Tibial artery (tissue), 4 donors: ENCODE results near the gene CDK6.
A peak's percentile ranks its signal among the peaks of the same experiment; 100 is the strongest.

Experiments used
- DNase-seq, 2 donors: peaks; one replicate each; pipeline ENCODE4 v3.0.0-alpha.2; 2019
- H3K27ac ChIP-seq, 2 donors: fragments of 200-600 bp; sonication (generic) in 1 of 2; 1 replicate in 1 of 2; 2 replicates in 1 of 2; pipeline ENCODE4 v1.5.1; 2018 to 2019; ENCODE audit warnings: mild to moderate bottlenecking in 1 of 2
- H3K27me3 ChIP-seq, 2 donors: fragments of 200-600 bp; sonication (generic) in 1 of 2; one replicate each; pipeline versions ENCODE4 v1.5.1 to v1.6.0; 2016 to 2019
- H3K36me3 ChIP-seq, 3 donors: fragments of 200-600 bp; sonication (generic) in 2 of 3; one replicate each; pipeline ENCODE4 v1.5.1; 2016 to 2019; ENCODE audit warnings: mild to moderate bottlenecking in 2 of 3
- H3K4me1 ChIP-seq, 4 donors: fragments of 200-600 bp; sonication (generic) in 2 of 4; 1 replicate in 3 of 4; 2 replicates in 1 of 4; pipeline ENCODE4 v1.5.1; 2016 to 2019
- H3K4me3 ChIP-seq, 2 donors: fragments of 200-600 bp; sonication (generic) in 1 of 2; 1 replicate in 1 of 2; 2 replicates in 1 of 2; pipeline ENCODE4 v1.5.1; 2018 to 2019; ENCODE audit warnings: mild to moderate bottlenecking in 2 of 2
- H3K9me3 ChIP-seq, 3 donors: fragments of 200-600 bp; sonication (generic) in 1 of 3; one replicate each; pipeline ENCODE4 v1.5.1; 2016 to 2019
- intact Hi-C: fragments of 100-400 bp; cut with DNase I; formaldehyde crosslinking; loops from one replicate; pipeline ENCODE4 v1.15.0; 2023; ENCODE audit warnings: low total_unique reads
- TF ChIP-seq, protein P1 (sequence below), 2 experiments: fragments of 200-600 bp in 1 of 2; fragments of 450-650 bp in 1 of 2; IDR thresholded peaks; one replicate each; pipeline ENCODE4 v1.5.1; 2017 to 2019; ENCODE audit warnings: antibody characterized with exemption in 2 of 2, mild to moderate bottlenecking in 1 of 2, moderate library complexity in 1 of 2

Gene CDK6

DNA sequence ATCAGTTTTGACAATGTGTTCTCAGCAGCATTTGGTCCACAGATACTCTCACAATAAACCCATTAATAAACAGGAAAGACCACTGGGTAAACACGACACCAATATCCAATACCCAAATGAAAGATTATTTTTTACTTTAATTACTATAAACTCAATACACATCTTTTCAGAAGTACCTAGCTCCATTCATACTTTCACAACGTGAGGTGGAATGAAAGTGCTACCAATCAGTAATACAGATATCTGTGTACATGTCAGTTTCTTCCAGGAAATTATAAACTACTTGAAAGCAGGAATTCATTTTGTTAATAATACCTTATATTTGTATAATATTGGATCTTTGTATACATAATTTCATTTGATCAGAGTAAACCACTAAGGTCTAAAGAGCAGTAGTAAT, 11.9 kb downstream of the CDK6 start:
- peaks cover 0 to 55% (median 11%) of the 10 kb centered on the region in 4 donors for H3K4me1 ChIP-seq

DNA sequence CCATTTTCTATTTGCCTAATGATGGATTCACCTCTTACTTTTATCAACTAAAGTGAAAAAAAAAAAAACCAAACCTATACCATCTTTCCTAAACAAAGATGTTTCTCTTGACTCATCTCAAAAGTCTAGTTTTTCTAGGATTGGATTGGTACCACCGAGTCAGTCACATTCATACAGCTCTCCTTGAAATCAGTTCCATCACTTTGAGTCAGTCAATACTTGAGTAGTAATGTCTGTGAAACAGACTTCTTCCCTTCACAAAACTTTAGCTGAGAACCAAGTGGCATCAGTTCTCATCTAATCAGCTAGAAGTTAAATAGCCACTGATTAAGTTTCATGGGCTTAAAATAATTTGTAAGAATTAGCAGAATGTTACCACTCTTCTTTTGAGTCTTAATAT, 13.3 kb downstream of the CDK6 start:
- intact Hi-C loops, result no loop called here
- H3K27me3 ChIP-seq, result no peaks in the 10 kb centered on the region
- DNase-seq, result no peak
- no peaks in the 10 kb centered on the region for H3K36me3 ChIP-seq
- no peaks in the 10 kb centered on the region for H3K9me3 ChIP-seq
- no peak overlapping the region for H3K4me3 ChIP-seq
- H3K27ac ChIP-seq, result no peak overlapping the region
- peaks cover 0 to 44% (median 8%) of the 10 kb centered on the region in 4 donors for H3K4me1 ChIP-seq
- TF ChIP-seq, protein P1, sequence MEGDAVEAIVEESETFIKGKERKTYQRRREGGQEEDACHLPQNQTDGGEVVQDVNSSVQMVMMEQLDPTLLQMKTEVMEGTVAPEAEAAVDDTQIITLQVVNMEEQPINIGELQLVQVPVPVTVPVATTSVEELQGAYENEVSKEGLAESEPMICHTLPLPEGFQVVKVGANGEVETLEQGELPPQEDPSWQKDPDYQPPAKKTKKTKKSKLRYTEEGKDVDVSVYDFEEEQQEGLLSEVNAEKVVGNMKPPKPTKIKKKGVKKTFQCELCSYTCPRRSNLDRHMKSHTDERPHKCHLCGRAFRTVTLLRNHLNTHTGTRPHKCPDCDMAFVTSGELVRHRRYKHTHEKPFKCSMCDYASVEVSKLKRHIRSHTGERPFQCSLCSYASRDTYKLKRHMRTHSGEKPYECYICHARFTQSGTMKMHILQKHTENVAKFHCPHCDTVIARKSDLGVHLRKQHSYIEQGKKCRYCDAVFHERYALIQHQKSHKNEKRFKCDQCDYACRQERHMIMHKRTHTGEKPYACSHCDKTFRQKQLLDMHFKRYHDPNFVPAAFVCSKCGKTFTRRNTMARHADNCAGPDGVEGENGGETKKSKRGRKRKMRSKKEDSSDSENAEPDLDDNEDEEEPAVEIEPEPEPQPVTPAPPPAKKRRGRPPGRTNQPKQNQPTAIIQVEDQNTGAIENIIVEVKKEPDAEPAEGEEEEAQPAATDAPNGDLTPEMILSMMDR (IDR thresholded peaks at IDR 0.05), result no peak

More for the DNA sequence above, 11.9 kb downstream of the CDK6 start:
- Histone ChIP-seq H3K27me3 (no peaks in the 10 kb centered on the region), H3K36me3 (no peaks in the 10 kb centered on the region), H3K9me3 (no peaks in the 10 kb centered on the region), H3K27ac (peak overlapping the region; percentile 18 to 29), H3K4me3 (no peak overlapping the region)
- TF ChIP-seq, protein P1 (IDR thresholded peaks at IDR 0.05), result no peak
- no peak for DNase-seq
- intact Hi-C loops, result no loop called here

DNA sequence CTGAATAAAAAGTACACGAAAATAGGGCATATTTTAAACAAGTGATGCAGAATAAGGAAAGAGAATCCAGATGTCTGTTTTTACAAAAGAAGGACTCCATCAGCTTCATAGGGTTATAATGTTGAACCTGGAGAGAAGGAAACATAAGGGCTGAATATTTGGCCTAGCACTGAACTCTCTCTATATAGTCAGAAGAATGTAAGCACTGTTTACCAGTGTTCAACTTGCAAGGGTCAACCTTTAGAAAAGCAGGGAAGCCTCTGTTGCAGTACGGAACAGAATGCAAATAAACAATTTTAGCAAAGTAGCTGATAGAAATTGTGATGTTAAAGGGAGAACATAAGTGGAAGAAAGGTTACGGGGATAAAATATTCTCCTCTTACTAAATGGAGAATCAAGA, 16.2 kb downstream of the CDK6 start:
- H3K27ac ChIP-seq, result no peak overlapping the region
- TF ChIP-seq, protein P1 (IDR thresholded peaks at IDR 0.05), result no peak
- H3K9me3 ChIP-seq, result peaks cover 0 to 9% (median 0%) of the 10 kb centered on the region in 3 donors
- no peak overlapping the region for H3K4me3 ChIP-seq
- no peaks in the 10 kb centered on the region for H3K27me3 ChIP-seq
- H3K4me1 ChIP-seq, result peaks cover 0 to 25% (median 1%) of the 10 kb centered on the region in 4 donors
- intact Hi-C loops, result no loop called here
- no peak for DNase-seq
- no peaks in the 10 kb centered on the region for H3K36me3 ChIP-seq

- DNase-seq, result no peak
- Histone ChIP-seq H3K4me3 (no peak overlapping the region), H3K27ac (no peak overlapping the region), H3K27me3 (no peaks in the 10 kb centered on the region), H3K36me3 (no peaks in the 10 kb centered on the region), H3K9me3 (peaks cover 0 to 9% (median 0%) of the 10 kb centered on the region in 3 donors), H3K4me1 (peaks cover 0 to 6% (median 1%) of the 10 kb centered on the region in 4 donors)
- TF ChIP-seq, protein P1 (IDR thresholded peaks at IDR 0.05), result no peak
- intact Hi-C loops, result loop anchor here (5.0 kb wide), 1 partner anchor 50 kb away; no protein-coding TSS in a partner anchor
Observed at GRCh38 chr7:92817398-92817797, 19.0 kb downstream of the CDK6 start.

- Histone ChIP-seq H3K27ac (no peak overlapping the region), H3K4me3 (no peak overlapping the region), H3K27me3 (no peaks in the 10 kb centered on the region), H3K9me3 (peaks cover 0 to 9% (median 0%) of the 10 kb centered on the region in 3 donors), H3K4me1 (peaks cover 0 to 6% (median 1%) of the 10 kb centered on the region in 4 donors), H3K36me3 (no peaks in the 10 kb centered on the region)
- no peak for DNase-seq
- intact Hi-C loops, result loop anchor here (5.0 kb wide), 1 partner anchor 48 kb away; no protein-coding TSS in a partner anchor
- TF ChIP-seq, protein P1 (IDR thresholded peaks at IDR 0.05), result no peak
Observed at GRCh38 chr7:92815412-92815811, 21.0 kb downstream of the CDK6 start.
